AG10803 (cell line): ENCODE measurements around the gene COL16A1.

Source experiments
- DNase-seq: peaks from one replicate; pipeline ENCODE4 v3.0.0; 2010; ENCODE audit warnings: low read depth
- H3K4me3 ChIP-seq: 2 replicates; pipeline ENCODE4 v1.5.1; 2011; ENCODE audit warnings: mild to moderate bottlenecking, low read length, control low read depth
- TF ChIP-seq, protein P1 (sequence below): conservative IDR thresholded peaks from 2 replicates; pipeline ENCODE4 v1.5.1; 2011; ENCODE audit warnings: mild to moderate bottlenecking, low read length, control low read depth, inconsistent platforms

Gene COL16A1

GRCh38 chr1:31675756-31676155 is 28.1 kb downstream of the COL16A1 start:
- no peak for DNase-seq
- no peak overlapping the region for H3K4me3 ChIP-seq
- TF ChIP-seq, protein P1, sequence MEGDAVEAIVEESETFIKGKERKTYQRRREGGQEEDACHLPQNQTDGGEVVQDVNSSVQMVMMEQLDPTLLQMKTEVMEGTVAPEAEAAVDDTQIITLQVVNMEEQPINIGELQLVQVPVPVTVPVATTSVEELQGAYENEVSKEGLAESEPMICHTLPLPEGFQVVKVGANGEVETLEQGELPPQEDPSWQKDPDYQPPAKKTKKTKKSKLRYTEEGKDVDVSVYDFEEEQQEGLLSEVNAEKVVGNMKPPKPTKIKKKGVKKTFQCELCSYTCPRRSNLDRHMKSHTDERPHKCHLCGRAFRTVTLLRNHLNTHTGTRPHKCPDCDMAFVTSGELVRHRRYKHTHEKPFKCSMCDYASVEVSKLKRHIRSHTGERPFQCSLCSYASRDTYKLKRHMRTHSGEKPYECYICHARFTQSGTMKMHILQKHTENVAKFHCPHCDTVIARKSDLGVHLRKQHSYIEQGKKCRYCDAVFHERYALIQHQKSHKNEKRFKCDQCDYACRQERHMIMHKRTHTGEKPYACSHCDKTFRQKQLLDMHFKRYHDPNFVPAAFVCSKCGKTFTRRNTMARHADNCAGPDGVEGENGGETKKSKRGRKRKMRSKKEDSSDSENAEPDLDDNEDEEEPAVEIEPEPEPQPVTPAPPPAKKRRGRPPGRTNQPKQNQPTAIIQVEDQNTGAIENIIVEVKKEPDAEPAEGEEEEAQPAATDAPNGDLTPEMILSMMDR, result no peak

DNA sequence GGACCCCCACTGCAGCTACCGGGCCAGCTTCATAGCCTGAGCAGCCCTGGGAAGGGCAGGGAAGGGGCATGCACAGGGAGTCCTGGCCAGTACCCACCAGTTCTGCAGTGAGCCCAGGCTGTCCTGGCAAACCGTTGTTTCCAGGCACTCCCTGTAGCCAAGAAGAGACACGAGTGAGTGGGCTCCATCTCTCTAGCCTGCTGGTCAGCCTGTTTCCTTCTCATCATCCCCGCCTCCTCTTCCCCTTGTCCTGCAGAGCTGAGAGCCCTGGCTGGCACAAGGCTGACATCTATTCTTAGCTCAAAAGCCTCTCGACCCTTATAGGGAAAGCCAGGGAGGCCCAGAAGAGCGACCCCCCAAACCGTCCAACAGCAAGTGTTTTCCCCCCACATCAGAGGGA is 28.7 kb downstream of the COL16A1 start:
- DNase-seq, result no peak
- no peak overlapping the region for H3K4me3 ChIP-seq
- TF ChIP-seq, protein P1, result no peak

- no peak overlapping the region for H3K4me3 ChIP-seq
- TF ChIP-seq, protein P1, result no peak
- DNase-seq, result no peak
Observed at GRCh38 chr1:31674626-31675025, 29.2 kb downstream of the COL16A1 start.

GRCh38 chr1:31673433-31673832 is 30.4 kb downstream of the COL16A1 start:
- H3K4me3 ChIP-seq, result no peak overlapping the region
- TF ChIP-seq, protein P1, result no peak
- no peak for DNase-seq

GRCh38 chr1:31672986-31673385 is 30.8 kb downstream of the COL16A1 start:
- H3K4me3 ChIP-seq, result no peak overlapping the region
- DNase-seq, result no peak
- TF ChIP-seq, protein P1, result no peak

DNA sequence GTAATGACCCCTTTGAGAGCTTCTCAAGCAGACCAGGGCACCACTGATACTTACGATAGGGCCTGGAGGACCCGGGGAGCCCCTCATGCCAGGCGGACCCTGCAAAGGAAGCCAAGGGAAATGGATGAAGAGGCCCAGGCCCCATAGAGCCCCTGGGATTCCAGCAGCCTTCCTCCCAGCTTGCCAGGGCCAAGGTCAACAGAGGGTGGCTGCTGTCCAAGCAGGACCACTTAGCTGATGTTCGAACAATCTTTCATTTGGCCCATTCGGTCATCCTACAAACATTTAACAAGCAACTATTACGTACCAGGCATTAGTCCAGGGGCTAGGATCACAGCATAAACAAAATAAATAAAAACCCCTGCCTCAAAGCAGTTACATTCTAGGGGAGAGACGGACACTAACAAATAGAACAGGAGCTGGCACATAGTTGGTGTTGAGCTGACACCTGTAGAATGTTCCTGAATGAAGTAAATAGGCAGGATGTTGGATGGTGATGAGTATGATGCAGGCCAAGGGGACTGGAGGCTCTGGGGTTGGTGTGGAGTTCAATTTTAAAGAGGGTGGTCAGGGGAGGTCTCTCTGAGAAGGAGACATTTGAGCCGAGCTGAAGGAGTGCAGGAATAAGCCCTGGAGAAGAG is 32.1 kb downstream of the COL16A1 start:
- no peak for DNase-seq
- no peak overlapping the region for H3K4me3 ChIP-seq
- TF ChIP-seq, protein P1, result no peak

GRCh38 chr1:31671147-31671546 is 32.7 kb downstream of the COL16A1 start:
- H3K4me3 ChIP-seq, result no peak overlapping the region
- TF ChIP-seq, protein P1, result no peak
- no peak for DNase-seq
